NCI-H2107 treated with DMSO at 0.1 percent for 48 hours (cell line): ENCODE measurements around the gene ECI2.
"Not testable (repeated sequence)": the region's sequence is repeated elsewhere in the genome, so short reads cannot be mapped to it uniquely, and the experiment has no call there.

Experiments
- DNase-seq: peaks from one replicate; lab custom pipeline; 2025; ENCODE audit not compliant: unreplicated experiment; lab: John Stamatoyannopoulos, UW

Gene ECI2

DNA sequence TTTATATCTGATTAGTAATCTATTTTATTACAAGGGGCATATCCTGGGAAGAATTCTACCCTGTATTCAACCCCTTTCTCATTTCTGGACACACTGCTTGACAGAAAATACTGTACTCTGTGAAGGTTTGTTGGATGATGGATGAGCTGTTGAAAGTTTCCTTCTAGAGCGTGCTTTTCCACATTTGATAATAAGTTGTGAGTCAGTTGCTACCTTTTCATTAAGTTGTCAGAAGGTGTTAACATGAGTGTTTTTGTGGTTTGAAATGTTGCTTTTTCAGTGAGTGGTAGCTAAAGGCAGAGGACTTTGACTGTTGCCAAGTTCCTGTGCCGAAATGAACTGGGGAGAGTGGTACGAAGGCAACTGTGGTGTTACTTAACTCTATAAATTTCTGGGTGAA lies 3.9 kb upstream of the ECI2 start:
- no peak for DNase-seq

DNA sequence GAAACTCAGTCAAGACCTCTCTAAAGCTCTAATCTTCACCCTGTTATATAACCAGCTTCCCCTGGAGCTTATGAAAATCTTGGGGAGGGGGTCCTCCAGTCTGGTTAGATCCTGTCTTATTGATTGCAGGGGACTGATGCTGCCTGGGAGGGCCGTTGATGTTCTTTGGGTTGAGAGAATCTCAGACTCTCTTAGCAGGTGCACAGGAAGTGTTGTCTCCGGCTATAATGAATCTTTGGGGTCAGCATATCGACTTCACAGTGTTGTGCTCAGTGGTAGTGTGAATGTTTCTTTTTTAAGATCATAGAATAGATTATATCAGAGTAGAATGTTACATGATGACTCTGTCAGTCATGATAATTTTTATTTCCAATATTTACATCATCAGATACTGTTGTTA lies 2.8 kb upstream of the ECI2 start:
- no peak for DNase-seq

DNA sequence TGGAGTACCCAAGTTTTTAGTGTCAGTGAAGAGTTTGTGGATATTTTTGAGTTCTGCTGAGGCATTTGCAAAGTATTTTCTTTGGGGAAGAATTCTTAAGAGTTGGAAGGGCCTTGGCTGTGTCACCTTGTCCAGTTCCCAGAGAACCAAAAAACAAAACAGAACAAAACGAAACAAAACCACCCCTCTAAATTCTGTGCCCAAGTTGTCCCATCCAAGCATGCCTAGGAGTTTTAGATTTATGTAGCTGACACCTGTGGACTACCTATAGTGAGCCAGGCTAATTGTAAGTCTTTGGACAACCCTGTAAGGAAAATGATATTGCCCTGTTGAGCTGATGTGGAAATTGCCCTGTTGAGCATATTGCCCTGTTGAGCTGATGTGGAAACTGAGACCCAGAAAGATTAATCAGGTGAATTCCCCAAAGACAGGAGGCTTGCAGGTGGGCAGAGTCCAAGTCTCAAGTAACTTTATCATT lies 1.0 kb upstream of the ECI2 start:
- no peak for DNase-seq

DNA sequence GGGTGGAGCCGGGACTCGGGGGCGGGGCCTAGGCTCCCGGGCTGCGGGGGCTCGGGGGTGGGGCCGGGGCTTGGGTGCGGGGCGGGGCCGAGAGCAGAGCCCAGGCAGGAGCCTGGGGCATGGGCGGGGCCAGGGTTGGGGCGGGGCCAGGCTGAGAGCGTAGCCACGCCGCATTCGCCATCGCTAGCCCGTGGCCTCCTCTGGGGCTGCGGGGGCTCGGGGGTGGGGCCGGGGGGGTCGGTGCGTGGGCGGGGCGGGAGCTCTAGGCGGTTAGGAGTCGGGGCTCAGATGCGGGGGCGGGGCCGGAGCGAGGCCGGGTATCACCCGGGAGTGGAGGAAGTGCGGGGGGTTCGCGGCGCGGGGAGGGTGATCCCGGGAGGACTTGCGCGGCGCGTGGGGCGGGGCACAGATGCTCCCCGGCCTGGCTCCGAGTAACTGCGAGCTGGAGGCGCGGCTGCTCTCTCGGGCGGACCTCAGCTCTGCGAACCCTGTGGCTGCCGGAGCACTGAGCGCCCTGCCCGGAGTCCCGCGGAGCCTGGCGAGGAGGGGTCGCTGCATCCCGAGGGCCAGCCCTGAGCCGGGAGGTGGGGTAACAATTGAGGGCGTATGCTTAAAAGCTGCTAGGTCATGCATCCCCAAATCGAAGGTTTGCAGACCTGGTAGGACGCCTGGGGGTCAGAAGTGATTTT lies 434 bp upstream of the ECI2 start:
- DNase-seq: peak; percentile 8

DNA sequence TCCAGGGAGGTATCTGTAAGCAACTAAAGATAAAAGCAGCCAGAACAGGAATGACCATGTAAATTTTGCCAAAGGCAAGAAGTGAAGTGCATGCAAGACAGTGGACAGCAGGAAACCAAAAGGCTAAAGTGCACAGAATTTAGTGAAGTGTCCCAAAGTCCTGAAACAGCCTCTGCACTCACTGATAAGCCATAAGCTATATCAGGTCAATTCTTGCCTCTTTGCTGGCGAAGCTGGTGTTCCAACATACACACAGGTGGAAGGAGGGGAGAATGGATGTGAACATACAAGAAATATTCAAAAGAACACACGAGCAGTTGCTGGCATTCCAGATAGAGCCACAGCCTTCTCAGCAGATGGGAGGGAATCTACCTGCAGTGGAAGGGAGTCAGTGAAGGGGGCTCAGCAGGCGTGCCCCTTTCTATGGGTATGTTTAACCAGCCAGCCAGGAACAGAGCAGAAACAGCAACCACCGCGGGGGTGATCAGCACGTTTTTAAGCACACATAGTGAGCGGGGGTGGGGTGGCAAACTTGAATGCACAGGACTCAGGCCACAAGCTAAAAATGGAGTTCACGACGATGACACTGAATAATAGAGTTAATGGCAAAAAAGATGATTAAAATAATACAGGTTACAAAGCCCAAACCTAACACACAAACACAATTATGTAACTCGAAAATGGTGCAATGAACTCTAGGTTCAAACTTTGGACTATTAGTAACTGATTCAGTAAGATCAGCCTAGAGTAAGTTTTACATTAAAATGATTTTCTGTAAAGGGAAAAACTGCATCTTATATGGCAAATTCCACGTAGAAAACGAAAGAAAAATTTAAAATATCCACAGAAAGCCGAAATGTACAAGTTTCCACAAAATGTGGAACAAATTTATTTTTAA lies 1.2 kb downstream of the ECI2 start:
- DNase-seq: no peak

DNA sequence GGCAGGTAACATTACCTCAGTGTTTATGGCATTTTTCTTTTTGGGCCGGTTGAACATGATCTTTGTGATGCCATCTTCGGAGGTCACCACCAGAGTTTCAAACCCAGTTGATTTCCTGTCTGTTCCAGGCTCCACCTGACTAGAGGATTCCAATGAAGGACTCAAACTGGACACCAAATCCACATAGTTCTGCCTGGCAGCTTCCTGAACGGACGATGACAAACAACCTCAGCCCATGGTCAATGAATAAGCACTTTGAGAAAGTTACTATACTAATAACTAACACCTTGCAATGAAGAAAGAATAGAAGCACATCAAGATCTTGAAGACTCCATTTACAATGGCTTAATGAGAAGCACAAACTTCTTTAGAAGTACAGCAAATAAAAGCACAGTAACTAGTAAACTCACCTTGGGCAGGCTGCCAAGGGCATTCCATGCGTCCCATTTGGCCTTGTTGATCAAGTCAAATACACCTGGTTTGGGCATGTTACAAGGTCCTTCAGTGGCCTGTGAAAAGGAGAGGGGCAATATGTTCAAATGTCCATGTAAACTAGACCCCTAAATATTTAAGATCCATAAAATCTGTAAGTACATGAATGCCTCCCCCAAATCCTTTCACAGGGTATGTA lies 4.9 kb downstream of the ECI2 start:
- DNase-seq: no peak

DNA sequence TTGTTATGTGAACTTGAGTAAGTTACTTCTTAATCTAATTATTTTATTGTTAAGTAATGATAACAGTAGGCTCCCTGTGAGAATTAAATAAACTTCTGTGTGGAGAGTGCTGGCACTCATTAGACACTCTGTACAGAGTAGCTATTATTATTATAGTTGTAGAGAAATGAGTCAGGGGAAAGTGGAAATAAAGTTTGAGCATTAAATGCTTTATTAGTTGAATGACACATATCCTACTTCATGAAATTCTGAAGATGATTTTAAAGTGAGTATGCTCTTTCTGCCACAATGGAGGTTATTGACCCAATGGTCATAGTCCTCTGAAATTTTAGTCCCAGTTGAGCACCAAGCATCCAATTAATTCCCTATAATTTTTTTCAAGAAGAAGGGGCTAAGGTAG lies 5.9 kb downstream of the ECI2 start:
- DNase-seq: no peak

DNA sequence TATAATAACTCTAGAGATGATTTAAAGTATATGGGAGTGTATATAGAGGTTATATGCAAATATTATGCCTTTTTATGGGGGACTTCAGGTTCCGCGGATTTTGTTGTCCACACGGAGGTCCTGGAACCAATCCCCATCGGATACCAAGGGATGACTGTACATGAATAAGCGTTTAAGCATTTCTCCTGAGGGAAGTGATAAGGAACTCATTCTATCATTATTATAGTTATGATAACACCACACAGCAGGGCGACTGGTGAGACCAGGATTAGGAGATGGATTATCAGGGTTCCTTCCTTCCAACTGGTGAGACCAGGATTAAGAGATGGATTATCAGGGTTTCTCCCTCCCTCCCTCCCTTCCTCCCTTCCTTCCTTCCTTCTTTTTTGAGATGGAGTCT lies 6.6 kb downstream of the ECI2 start:
- no peak for DNase-seq

DNA sequence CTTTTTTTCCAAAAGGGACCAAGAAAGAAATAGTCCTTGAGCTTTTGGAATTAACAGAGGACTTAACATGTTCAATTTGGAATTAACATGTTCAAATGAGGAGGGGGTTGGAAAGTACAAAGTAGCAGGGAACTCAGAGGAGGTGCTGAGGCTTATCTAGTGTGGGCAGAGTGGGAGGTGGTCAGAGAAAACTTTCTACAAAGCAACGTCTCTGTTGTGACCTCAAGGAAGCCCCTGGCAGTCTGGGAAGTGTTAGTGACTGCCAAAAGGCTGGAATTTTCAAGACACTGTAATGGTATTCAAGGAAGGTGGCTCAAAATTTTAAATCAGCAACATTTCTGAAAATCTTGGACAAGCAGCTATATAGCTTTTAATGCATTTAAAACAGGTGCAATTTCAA lies 7.3 kb downstream of the ECI2 start:
- no peak for DNase-seq

DNA sequence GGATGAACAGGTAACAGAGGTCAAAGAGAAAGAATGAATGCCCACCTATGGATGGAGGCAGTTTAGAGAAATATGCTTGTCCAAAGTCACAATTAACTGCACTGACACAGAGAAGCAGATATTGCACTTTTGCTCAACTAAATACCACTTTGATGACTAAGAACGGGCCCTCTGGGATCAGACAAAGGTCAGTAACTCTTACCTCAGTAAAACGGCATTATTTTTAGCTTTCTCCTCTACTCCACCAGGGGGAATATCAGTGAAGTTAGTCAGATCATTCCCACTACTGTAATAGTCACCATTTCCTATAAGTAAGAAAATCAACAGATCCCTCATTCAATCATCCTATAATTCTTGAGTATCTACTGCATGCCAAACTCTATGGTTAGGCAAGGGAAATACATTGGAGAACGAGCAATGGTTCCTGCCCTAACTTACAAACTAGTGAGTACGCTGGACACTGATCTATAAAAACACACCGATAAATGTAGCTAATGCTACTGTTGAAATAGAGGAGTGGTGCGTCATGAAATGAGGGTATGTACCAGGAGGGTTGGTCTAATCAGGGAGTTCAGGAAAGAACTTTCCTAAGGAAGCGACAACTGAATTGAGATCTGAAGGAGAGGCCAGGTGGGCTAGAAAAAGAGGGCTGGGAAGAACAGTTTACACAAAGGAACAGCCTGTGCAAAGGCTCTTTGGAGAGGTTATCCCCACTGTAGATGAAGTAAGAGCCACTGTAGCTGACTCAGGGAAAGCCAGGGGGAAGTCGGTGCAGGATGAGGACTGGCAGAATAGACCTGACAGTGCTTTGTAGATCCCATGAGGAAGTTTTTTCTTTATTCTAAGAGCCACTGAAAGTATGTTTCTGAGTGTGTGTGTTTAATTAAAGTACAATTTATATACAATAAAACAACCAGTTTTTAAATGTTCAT lies 9.2 kb downstream of the ECI2 start:
- no peak for DNase-seq

DNA sequence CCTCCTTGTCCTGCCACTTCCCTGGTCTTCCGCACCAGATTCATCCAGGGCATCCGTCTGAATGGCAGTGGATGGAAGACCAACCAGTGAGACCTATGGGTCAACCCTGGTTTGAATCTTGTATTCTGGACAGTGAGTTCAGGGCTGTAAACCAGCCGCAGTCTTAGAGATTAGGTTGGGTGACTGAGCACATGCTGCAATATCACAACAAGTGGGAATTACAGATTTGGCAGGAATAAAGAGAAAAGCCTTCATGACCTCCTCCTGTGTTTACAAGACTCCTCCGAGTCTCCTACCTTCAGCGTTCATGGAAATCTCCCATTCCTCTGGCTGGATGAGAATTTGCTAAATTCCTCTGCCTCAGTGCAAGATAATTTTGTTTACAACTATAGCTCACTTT lies 9.9 kb downstream of the ECI2 start:
- DNase-seq: no peak

DNA sequence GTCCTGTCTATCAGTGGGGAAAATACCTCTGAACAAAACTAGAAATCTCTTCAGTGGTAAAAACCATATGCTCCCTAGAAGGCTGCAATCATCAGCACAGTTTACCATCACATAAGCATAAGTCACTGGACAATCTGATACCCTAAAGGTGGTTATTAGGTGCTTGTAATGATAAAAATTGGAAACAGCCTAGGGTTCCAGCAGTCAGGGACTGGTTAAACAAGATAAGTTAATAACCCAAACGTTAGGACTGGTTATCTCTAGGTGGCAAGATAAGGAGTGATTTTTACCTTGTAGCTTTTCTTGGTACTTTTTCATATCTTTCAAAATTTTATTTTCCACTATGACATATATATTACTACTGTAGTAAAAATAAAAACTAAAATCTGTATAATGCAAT lies 11.0 kb downstream of the ECI2 start:
- DNase-seq: no peak

DNA sequence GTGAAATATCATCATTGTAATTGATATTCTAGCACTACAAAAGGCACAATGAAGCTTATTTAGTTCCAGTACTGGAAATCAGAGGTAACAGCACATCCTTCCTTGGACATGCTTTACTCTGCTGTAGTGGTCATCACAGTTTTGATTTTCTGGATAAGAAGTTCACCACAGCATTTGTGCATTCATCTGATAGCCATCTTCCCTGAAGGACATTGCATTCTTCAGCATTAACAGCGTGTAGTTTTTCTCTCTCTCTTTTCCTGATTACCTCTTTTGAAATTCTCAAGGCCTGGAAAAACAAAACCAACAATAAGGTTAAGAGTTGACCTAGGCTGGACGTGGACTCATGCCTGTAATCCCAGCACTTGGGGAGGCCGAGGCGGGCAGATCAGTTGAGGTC lies 19.6 kb downstream of the ECI2 start:
- DNase-seq: no peak

DNA sequence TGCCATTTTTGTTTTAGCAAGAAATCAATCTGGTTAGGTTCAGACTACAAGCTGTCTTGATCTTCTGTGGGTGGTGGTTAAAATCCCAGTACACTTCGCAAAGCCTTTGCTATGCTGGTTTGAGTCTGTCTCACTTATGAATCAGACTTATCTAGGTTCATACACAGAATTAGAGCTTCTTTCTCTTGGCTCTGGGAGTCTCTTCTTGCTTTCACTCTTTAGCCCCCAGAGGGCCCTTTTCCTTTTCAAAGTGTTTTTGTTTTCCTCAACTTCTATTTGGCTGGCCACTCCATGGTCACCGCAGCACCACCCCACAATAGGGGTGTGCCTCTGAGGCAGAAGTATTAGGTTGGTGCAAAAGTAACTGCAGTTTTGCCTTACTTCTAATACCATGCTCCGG lies 21.3 kb downstream of the ECI2 start:
- DNase-seq: no peak

DNA sequence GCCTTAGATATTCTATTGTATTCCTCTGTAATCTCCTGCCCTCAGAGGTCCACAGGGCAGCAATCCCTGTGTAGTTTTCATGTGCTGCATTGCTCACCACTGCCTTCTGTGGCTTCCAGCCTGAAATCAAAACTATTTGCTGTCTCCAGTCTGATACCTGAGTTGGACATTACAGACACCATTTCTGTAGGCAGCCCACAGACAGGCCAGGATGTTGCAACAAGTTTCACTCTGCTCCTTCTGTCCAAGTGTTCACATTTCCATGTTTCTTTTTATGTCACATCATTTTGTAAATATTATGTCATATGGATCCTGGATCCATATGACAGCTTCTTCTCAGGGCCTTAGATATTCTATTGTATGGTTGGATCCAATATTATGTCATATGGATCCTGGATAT lies 21.7 kb downstream of the ECI2 start:
- DNase-seq: no peak

DNA sequence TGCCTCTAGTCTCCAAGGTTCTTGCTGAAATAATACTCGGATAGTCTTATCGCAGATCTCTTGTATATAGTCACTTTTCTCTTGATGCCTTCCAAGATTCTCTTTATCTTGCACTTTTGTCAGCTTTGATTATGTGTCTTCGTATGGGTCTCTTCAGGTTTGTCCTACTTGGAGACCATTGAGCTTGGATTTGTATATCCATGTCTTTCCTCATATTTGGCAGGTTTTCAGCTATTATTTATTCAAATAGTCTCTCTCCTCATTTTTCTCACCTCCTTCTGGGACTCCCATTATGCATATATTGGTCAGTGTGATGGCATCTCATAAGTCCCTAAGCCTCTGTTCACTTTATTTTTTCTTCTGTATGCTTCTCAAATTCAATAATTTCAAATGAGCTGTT lies 23.0 kb downstream of the ECI2 start:
- DNase-seq: no peak

DNA sequence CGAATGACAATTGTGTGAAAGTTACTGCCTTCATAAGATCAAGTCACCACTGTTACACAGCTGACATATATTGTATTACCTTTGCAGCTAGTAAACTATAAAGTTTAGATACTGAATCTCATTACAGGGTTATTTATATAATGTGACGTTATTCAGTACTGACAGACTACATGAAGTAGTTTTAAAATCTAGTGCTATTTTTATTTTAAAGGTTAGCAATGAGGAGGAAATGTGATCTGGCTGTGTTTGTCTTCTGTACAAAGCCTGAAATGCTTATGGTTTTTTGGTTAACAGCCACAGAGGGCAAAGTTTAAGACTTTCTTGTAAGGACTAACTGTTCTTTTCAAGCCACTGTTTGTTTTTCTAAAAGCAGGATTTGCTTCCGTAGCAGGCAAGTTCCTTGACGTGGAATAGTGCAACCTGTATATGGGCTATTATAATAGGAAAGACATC lies 26.0 kb downstream of the ECI2 start:
- not testable (repeated sequence) for DNase-seq

DNA sequence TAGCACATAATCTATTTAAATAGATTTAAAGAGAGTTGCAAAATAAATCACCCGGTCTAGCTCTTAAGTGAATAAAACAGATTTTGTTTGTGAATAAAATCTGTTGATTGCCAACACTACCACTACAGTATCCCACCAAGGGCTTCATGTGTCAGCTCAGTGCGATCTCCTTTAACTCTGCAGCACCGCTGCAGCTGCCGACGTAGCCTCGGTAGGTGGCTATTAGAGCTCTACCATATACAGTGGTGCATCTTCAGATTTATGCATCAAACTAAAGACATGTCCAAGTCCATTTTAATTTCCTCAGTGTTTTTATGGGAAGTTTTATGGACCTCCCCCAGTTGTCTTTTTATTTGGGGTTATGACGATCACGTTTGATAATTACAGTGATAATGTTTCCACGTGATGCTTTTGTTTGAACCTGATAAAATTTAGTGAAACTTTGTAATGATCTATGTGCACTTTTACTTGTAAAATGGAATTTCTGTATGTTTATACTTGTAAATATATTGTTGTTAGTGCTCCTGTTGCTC lies 26.7 kb downstream of the ECI2 start:
- DNase-seq: no peak

DNA sequence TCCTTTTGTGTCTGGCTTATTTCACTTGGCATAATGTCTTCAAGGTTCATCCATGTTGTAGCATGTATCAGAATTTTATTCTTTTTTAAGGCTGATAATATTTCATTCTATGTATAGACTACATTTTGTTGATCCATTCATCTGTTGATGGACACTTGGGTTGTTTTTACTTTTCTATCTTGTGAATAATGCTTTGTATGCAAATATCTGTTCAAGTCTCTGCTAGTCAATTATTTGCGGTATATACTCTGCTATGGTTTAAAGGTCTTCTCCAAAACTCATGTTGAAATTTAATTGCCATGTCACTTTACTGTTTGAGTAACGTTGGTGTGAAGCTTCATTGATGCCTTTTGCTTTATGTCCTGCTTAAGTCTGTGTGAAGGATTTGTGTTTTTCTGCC lies 27.5 kb downstream of the ECI2 start:
- DNase-seq: no peak

DNA sequence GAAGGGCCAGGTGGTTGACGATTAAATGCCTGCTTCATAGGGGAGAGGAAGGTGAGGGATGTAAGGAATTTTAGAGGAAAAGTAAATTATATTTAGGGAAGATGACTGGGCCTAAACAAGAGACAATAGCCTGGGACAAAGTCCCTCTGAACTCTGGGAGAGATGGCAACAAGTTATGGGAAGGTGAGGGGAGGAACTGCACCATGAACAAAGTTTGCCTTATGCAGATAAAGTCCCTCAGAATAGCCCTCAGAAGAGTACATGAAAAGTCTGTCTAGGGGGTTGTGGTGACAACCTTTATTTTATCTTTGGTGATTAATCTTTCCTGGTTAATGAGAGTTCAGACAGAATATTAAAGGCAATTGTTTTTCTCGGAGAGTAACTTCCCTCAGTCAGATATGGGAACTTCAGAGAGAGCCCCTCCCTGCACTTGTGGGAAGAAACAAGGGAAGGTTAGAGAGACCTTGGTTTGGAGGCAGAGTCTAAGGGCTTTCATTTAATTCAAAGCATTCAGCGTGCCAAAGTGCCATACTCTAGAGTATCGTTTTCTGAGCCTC lies 29.3 kb downstream of the ECI2 start:
- no peak for DNase-seq
